ENCODE data around the gene ACKR4.
"Not testable (repeated sequence)": the region's sequence is repeated elsewhere in the genome, so short reads cannot be mapped to it uniquely, and the experiment has no call there.

ACKR4 gene

DNA sequence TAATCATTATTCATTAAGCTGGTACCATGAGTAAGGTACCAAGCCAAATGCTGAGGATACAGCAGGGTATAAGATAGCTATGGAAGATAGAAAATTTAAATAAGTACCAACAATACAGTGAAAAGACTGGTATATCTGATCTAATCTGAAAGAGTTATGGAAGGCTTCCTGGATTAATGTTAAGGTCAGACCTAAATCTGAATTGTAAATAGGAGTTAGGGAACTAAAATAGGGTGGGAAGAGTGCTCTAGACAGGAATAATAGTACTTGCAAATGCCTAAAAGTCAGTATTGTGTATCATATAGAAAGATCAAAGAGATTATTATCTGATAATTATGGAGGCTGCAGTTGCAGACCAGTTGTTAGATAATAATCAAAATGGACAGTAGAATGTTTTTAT lies 2.6 kb upstream of the ACKR4 start:
- DNase-seq (ENCODE audit: low read depth in 2 of 2), result no peak

DNA sequence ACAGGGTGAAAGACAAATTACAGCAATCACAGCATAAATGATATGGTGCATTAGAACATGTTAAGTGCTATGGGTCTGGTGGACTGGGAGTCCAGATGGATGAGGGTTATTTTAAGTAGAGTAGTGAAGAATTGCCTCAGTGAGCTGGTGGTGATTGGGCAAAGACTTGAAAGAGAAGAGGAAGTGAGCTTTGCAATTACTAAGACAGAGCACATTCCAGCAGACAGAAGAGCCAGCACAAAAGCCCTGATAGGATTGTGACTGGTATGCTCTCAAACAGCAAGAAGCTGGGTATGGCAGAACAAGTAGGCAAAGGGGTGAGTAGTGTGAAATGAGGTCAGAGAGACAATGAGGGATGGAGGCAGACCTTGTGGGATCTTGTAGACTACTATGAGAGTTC lies 2.1 kb upstream of the ACKR4 start:
- DNase-seq (ENCODE audit: low read depth in 2 of 2), result no peak

DNA sequence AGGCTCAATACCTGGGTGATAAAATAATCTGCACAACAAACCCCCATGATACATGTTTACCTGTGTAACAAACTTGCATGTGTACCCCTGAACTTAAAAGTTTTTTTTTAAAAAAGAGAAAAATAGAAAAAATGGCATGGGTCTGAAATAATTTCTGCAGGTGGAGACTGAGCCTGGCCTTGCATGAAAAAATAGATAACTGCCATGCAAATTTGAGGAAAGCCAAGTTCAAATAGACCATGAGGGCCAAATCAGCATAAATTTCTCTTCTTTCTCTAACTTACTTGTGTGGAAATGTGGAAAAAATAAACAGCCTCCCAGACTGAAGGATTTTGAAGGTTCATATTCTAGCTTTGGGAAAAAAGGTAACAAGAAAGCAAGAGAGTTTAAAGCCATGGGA lies 744 bp upstream of the ACKR4 start:
- no peak for DNase-seq (ENCODE audit: low read depth in 2 of 2)

DNA sequence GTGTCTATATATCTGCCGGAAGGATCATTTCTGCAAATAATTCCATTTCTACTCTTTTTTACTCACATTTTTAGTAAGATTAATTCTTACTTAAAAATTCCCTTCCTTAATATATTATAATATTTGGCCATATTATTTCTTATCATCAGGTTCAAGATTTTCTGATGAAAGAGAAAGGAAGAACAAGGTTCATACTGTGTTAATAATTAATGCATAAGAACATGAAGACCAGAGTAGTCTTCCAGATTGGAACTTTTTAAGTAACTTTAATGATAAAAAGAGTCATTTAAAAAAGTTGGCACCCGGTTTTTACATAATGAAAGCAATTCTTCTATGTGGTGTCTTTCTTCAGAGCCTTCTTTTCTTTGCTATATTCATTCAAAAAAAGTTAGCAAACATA lies 590 bp downstream of the ACKR4 start:
- DNase-seq (ENCODE audit: low read depth in 2 of 2), result no peak

DNA sequence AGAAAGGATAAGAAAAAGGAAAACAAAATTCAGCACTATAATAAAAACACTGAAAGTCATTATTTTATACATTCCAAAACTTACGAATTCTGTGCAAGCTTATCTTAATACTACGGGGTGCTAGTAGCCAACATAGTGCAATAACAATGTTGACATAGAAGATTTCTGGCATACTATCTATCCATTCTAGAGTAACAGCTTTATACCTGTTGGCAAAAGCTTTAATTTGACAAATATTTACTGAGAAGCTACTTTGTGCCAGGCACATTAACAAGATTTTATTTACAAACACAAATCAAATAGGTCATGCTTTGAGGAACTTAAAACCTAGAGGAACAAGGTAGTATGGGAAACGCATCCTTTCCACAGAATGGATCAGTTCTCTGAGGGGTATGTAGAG lies 1.1 kb downstream of the ACKR4 start:
- no peak for DNase-seq (ENCODE audit: low read depth in 2 of 2)

DNA sequence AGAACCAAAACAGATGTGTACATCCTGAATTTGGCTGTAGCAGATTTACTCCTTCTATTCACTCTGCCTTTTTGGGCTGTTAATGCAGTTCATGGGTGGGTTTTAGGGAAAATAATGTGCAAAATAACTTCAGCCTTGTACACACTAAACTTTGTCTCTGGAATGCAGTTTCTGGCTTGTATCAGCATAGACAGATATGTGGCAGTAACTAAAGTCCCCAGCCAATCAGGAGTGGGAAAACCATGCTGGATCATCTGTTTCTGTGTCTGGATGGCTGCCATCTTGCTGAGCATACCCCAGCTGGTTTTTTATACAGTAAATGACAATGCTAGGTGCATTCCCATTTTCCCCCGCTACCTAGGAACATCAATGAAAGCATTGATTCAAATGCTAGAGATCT lies 3.5 kb downstream of the ACKR4 start:
- DNase-seq (ENCODE audit: low read depth in 2 of 2), result not testable (repeated sequence)

DNA sequence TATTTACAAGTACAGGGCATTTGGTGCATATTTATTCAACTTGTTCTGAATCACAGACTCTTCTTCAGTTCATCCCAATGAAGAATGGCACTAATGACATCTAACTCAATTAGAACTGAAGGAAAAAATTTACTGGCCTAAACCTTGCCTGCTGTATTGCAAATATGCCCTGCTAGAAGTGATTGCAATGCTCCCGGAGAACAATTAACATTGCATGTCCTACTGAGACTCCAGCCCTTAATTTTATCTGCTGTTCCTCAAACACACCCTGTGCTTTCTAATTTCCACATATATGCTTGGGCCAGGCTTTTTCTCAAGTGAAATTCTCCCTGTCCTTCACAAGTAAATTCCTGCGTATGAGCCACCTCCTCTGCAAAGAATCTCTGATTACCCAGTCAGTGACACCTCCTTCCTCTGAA lies 8.3 kb downstream of the ACKR4 start:
- DNase-seq (ENCODE audit: low read depth in 2 of 2), result no peak

DNA sequence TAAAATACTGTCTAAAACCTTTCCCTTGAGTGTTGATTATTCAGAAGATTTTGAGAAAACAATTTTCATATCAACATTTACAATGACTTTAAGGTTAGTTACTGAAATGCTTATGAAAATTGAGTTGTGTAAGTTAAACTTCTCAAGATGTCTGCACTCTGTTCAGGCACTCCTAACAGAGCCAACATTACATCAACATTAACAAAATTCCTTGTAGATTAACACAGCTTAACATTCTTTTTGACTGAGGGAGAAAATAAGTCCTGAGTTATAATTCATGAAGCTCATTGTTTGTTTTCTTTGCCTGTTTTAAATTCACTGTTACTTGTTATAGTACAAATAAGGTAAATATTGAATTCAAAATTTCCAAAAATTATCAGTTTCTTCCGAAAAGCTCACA lies 9.0 kb downstream of the ACKR4 start:
- DNase-seq (ENCODE audit: low read depth in 2 of 2), result no peak

DNA sequence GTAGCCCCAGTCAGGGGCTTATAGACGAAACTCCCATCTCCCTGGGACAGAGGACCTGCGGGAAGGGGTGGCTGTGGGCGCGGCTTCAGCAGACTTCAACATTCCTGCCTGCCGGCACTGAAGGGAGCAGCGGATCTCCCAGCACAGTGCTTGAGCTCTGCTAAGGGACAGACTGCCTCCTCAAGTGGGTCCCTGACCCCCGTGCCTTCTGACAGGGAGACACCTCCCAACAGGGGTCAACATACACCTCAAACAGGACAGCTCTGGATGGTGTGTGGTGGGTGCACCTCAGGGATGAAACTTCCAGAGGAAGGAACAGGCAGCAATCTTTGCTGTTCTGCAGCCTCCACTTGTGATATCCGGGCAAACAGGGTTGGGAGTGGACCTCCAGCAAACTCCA lies 9.6 kb downstream of the ACKR4 start:
- not testable (repeated sequence) for DNase-seq (ENCODE audit: low read depth in 2 of 2)

DNA sequence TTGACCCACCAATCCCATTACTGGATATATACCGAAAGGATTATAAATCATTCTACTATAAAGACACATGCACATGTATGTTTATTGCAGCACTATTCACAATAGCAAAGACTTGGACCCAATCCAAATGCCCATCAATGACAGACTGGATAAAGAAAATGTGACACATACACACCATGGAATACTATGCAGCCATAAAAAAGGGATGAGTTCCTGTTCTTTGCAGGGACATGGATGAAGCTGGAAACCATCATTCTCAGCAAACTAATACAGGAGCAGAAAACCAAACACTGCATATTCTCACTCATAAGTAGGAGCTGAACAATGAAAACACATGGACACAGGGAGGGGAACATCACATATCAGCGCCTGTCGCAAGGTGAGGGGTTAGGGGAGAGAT lies 18.2 kb downstream of the ACKR4 start:
- not testable (repeated sequence) for DNase-seq (ENCODE audit: low read depth in 2 of 2)

DNA sequence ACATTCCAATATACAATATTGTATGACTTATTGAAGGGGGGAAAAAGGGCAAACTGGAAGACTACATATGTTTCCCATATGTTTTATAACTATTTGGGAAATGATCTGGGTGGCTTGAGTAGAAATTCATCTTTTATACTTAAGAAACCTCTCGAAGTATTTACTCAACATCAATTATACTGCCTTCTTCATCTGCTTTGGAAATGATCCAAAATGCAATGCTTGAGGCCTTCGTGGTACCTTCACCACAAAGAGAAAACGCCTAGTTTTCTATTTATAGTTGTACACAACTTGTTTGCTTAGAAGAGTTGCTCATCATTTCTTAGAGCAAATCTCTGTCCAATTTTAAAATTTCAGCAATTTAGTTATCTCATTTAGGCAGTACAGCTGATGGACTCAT lies 18.8 kb downstream of the ACKR4 start:
- DNase-seq (ENCODE audit: low read depth in 2 of 2), result no peak

DNA sequence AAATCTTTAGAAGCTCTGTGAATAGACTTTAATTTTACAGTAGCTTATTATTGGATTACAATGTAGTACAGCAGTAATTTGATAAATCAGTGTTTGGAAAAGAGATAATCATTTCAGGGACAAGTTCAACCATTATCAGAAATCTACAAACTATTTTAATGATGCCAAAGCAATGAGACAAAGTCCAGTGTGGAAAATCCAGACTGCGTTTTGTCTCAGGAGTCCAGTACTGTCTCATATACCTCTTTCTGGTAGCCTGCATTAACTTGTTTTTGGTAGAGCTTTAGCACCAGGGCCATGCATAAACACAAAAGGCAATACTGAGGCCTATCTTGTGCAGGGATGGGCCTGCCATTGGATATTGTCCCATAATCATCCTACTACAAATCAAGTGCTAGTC lies 19.7 kb downstream of the ACKR4 start:
- no peak for DNase-seq (ENCODE audit: low read depth in 2 of 2)

DNA sequence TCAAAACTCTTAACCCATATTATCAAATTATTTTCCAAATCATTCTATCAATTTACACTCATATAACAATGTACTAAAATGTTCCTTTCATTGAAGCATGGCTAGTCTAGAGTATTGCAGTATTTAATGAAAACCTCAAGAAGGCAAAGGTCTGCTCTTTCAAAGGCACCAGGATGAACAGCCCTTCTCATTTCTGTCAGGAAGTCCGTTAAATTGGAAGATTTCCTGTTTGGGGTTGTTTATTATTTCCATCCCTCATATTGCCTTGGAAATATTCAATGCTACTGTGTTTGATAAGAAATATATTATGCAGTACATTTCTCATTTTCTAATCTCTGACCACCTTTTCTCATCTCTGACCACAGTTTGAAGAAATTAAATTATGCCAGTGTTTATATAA lies 25.1 kb downstream of the ACKR4 start:
- DNase-seq (ENCODE audit: low read depth in 2 of 2), result no peak

DNA sequence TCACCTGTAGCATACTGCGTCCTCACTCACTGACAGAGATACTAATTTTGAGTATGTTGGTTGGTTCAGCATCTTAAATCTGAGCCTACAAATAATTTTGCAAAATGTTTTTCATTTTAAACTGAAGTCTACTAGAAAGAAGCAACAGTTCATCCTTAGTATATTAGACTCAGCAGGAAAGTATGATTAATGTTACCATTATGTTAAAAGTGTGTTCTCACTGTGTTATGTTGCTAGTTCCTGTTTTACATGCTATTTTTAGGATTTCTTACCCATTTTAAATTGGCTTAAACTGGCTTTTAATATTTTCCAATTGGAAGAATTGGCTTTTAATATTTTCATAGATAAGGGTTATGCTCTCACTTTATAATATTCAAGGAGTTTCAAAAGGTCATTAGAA lies 25.7 kb downstream of the ACKR4 start:
- no peak for DNase-seq (ENCODE audit: low read depth in 2 of 2)

DNA sequence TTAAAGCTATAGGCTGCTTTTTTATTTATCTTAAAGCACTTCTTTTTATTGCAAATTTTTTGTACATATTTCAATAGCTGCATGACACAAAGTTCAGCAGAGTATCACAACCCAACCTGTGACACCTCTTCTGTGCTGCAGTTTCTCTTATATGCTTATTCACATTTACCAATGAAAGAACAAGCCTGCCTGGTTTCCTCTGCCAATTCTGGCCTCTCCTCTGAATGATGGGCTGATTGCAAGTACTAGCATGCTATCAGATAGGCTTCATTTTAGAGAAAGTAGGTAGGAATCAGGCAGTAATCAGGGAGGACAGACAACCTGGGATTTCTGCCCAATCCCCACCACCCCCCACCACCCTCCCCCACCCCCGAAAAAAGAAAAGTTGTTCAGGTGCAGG lies 26.6 kb downstream of the ACKR4 start:
- DNase-seq (ENCODE audit: low read depth in 2 of 2), result no peak

DNA sequence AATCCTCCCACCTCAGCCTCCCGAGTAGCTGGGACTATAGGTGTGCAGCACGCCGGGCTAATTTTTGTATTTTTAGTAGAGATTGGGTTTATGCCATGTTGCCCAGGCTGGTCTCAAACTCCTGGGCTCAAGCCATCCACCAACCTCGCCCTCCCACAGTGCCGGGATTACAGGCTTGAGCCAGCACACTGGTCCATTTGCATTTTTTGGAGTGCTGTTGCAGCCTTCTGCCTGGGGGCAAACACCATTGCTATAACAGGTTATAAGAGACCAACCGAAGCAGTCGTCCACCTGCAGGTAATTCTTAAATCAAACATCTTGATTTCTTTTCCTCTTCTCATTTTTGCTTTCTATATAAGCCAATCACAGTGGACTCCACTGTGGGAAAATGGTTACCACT lies 27.7 kb downstream of the ACKR4 start:
- no peak for DNase-seq (ENCODE audit: low read depth in 2 of 2)

DNA sequence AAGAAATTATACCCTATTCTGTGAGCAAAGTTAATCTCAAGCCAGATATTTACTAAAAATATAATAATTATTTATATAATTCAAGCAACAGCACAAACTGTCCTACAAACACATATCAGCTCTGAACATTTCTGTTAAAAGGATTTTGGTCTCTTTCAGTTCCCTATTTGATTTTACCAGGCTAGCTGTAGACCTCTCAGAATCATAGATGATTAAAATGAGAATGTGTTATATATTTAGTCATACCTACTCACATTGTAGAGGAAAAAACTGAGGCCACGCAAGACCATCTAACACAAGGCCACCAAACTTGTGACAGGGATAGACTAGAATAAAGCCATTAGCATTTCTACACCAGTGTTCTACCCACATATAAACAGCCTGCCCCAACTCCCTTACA lies 28.5 kb downstream of the ACKR4 start:
- no peak for DNase-seq (ENCODE audit: low read depth in 2 of 2)

DNA sequence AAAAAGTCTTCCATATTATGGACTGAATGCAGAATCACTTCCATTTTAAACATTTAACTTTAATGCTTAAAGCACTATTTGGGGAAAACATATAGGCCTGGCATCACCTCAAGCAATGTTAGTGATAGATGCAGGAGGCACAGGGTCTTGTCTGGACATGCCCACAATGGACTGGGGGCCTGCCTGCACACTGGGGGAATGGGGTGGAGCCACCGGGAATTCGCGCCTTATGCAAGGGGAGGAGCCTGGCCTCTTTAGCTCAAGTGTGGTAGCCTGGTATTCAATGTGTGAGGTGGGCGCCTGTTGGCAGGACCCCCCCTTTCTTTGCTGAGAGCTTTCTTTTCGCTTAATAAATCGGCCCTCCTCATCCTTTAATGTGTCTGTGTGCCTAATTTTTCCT lies 29.9 kb downstream of the ACKR4 start:
- DNase-seq (ENCODE audit: low read depth in 2 of 2), result no peak

DNA sequence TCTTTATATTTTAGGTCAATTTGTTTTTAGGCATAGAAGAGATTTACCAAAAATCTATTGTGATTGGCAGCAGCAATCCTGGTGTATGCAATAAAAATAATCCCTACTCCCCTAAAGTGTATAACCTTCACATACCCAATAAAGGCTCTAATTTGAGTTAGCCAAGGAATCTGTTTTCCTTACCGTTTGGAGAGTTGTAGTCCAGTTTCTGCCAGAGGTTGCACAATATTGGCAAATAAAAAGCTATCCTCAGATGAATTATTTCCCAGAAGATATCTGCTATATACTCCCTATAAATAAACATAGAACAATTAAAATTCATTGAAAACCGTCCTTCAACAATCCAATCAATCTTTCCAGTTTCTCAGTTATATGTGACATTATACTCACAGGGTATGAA lies 31.1 kb downstream of the ACKR4 start:
- no peak for DNase-seq (ENCODE audit: low read depth in 2 of 2)

DNA sequence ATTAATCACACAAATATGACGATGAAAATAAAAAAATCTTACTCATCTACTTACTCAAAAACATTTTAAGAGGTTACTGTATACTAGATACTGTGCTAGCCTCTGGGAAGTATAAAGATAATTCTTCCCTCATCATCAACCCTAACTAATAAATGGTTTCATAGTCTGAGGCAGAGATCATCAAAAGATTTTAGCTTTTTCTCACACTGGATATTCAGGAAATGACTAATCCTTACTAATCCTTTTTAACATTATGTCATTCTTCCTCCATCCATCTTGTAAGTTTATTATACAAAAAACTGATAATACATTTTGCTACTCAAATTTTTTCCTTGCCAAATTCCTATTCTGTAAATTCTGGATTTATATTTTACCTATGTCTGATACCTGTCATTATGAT lies 32.9 kb downstream of the ACKR4 start:
- no peak for DNase-seq (ENCODE audit: low read depth in 2 of 2)

DNA sequence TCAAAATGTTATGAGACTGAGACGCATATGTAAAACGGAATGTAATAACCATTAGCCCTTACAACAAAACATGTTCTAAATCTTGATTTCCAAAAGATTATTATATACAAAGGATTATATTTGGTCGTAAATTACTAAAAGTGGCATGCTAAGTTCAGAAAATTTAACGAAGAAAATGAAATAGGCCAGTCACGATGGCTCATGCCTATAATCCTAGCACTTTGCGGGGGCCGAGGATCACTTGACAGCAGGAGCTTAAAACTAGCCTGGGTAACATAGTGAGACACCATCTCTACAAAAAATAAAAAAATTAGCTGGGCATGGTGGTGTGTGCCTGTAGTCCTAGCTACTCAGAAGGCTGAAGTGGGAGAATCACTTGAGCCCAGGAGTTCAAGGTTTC lies 33.5 kb downstream of the ACKR4 start:
- DNase-seq (ENCODE audit: low read depth in 2 of 2), result no peak

DNA sequence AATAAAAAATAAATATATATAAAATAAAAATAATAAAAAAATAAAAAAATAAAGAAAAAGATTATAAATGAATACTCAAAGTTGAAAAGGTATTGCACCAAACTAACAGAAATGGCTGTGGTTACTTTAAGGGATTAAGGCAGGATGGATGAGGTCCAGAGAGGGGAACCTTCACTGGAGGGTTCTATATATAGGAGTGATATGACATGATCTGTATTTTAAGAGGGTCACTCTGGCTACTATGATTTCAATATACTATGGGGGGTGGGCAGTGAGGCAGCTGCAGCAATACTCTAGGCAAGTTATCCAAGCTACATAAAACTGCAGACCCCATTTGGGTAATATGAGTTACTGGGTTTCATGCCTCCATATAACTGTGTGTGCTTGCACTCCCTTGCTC lies 38.0 kb downstream of the ACKR4 start:
- DNase-seq (ENCODE audit: low read depth in 2 of 2), result no peak

DNA sequence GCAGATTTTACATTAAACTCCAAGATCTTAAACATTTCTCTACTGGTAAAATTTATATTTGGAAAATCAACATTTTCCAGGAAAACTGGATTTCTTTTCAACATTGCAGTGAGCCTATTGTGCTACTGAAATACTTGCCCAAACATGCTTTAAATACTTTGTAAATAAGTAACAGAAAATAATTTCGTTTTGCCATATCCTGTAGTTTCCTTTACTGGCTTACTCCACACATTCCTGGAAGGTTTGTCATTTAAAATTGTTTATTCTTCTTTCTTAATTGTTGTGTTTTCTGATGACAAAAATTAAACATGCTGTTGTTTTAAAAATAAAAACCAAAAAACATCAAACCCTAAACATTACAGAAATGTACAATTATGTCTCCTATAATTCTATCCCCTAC lies 40.5 kb downstream of the ACKR4 start:
- no peak for DNase-seq (ENCODE audit: low read depth in 2 of 2)

DNA sequence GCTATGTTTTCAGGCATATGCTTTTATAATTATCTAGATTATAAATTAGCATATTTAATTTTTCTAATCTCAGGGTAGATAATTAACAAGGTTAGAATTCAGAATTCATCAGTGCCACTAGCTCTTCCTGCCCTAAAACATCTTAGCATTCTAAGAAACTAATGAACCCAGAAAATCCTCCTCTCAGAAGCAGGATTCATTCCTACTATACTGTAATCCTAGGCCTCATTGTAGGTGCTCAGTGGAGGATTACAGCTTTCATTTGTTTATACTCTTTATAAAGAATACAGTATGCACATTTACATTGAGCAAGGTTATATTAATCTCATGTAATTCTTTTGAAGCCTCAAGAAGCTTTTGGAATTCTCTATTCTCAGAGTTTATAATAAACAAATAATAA lies 41.6 kb downstream of the ACKR4 start:
- DNase-seq (ENCODE audit: low read depth in 2 of 2), result no peak

DNA sequence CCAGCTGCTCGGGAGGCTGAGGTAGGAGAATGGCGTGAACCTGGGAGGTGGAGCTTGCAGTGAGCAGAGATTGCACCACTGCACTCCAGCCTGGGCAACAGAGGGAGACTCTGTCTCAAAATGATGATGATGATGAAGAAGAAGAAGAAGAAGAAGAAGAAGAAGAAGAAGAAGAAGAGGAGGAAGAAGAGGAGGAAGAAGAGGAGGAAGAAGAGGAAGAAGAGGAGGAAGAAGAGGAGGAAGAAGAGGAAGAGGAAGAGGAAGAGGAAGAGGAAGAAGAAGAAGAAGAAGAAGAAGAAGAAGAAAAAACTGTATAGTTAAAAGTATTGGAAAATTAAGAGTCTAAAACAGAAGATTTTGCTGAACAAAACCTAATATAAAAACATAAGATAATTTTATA lies 44.4 kb downstream of the ACKR4 start:
- not testable (repeated sequence) for DNase-seq (ENCODE audit: low read depth in 2 of 2)

Measured in stimulated activated CD4-positive, alpha-beta T cell treated with anti-CD3 and anti-CD28 coated beads, Interleukin-1b, Interleukin-23, amount 100 ng/mL, for 4 hours (primary cell).